Daoy (cell line): ENCODE results near the gene CNTNAP2. TPM values are rescaled to one million over a fixed set of nuclear protein-coding genes. Genes with fewer than 3 reads are reported as not detected.

Experiments
- DNase-seq: peaks from one replicate; pipeline ENCODE4 v3.0.0-alpha.2; 2015; ENCODE audit warnings: low read depth
- total RNA-seq: library from RNA; depleted of rRNA; stranded (reverse); fragments of >200 nt; shearing (Covaris generic); gene quantifications from 2 replicates; pipeline ENCODE4 v1.2.3, GENCODE V29; 2014

The CNTNAP2 gene
- total RNA-seq, 1 experiment from 2014 or later, result 6.4 TPM

GRCh38 chr7:147923841-147924240, 1807.2 kb downstream of the CNTNAP2 start:
- no peak for DNase-seq

DNA sequence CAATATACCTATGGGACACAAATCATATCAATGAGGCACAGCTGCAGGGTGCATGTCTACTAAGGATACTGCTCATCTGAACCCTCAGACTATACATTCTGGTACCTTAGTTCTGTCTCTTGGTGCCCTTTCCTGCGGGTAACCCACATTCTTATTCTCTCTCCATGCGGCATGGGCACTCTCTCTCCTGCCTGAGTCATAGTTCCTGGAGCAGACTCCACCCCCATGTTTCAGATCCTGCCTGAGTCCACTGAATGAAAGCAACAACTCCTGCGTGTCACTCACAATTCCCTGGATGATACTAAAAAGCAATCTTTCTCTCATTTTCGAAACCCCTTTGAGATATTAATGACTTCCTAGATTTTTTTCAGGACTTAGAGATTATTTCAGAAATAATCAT, 1820.8 kb downstream of the CNTNAP2 start:
- DNase-seq, result no peak

- no peak for DNase-seq
These were observed 1824.8 kb downstream of the CNTNAP2 start for GRCh38 chr7:147941381-147941780.

GRCh38 chr7:147944321-147944720, 1827.7 kb downstream of the CNTNAP2 start:
- DNase-seq, result no peak

- DNase-seq, result no peak
These were observed 1836.3 kb downstream of the CNTNAP2 start for GRCh38 chr7:147952918-147953317.

GRCh38 chr7:147968046-147968610, 1851.5 kb downstream of the CNTNAP2 start:
- DNase-seq, result no peak

DNA sequence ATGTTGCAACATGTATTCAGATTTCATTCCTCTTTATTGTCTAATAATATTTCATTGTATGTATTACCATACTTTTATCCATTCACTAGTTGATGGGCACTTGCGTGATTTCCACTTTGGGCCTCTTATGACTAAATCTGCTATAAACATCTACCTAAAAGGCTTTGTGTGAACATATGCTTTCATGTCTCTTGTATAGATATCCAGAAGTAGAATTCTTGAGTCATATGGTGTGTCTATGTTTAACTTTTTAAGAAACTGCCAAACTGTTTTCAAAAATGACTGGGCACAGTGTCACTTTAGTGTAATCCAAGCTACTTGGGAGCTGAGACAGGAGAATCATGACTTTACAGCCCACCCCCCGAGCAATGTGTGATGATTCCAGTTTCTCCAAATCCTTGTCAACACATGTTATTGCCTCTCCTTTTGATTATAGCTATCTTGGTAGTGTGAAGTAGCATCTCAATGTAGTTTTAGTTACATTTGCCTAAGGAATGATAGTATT, 1855.1 kb downstream of the CNTNAP2 start:
- no peak for DNase-seq

GRCh38 chr7:147978201-147978600, 1861.6 kb downstream of the CNTNAP2 start:
- no peak for DNase-seq

GRCh38 chr7:147978651-147979050, 1862.0 kb downstream of the CNTNAP2 start:
- no peak for DNase-seq

- DNase-seq, result no peak
These were observed 1864.5 kb downstream of the CNTNAP2 start for GRCh38 chr7:147980826-147981813.

DNA sequence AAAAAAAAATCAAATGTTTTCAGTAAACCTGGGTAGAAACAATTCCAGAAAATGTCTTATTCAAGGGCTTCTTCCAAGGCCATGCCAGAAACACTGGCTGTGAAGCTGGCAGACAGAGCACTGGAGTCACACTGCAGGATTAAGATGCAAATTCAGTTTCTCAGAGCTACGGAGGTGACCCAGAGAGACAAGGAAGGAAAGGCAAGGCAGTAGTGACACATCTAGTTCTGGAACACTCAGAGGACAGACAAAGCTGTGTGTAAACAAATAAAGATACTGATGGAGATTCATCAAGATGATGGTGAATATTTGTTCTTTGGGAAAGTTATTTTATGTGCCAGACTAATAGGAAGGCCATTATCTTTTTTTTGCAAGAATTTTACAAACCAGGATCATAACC, 1865.7 kb downstream of the CNTNAP2 start:
- DNase-seq, result no peak

DNA sequence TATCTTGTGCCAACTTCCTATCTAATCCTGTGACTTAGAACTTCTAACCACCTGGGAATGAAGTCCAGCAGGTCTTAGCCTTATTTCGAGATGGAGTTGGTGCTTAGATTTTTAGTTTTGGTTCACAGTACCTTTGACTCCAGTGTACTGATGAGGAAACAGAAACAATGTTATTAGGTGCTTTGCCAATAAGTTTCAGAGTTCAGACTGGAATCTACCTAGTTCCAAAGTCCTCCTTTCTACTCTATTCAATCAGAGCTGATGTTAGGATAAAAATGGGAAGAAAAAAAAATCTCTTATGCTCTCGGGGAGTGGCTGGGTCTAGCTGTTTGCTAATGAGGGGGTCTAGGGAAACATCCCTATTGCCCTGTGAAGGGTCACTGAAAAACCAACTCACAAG, 1867.7 kb downstream of the CNTNAP2 start:
- DNase-seq, result no peak

GRCh38 chr7:147990079-147990478, 1873.5 kb downstream of the CNTNAP2 start:
- no peak for DNase-seq

DNA sequence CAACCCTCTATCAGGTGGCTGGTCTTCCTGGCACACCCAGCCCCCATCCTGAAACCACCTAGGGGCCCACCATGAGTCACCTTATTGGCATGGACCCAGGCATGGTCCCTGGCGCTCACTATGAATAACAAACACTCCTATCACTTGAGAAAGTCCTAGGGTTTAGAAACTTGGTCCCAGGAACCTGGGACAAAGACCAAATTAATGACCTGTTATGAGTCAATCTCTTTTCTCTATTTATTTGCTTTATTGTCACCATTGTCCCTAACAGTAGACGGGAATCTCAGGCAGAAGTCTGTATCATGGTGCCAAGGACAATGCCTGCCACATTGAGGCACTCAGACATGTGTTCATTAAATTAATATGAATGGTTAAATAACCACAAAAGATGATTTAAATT, 1874.3 kb downstream of the CNTNAP2 start:
- no peak for DNase-seq

- DNase-seq, result no peak
These were observed 1876.1 kb downstream of the CNTNAP2 start for GRCh38 chr7:147992698-147993097.

- DNase-seq, result no peak
These were observed 1881.0 kb downstream of the CNTNAP2 start for GRCh38 chr7:147997636-147998035.

DNA sequence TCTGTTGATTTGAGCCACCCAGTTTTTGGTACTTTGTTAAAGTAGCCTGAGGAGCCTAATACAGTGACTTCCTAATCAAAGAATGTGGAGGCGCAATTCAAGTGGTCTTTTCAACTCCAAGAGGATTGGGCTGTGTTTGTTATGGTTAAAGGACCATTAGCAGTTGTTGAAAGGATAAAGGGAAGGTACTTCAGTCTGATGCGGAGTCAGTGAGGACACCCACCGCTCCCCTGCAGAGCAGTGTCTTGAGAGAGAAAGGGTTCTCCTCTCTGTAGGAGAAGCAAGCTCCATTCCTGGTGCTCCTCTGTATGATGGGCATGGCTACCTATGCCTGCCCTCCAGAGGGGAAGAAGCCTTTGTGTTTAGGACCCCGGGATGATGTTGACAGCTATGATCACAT, 1883.4 kb downstream of the CNTNAP2 start:
- no peak for DNase-seq

GRCh38 chr7:148011753-148012152, 1895.2 kb downstream of the CNTNAP2 start:
- no peak for DNase-seq

GRCh38 chr7:148014001-148014400, 1897.4 kb downstream of the CNTNAP2 start:
- no peak for DNase-seq

- no peak for DNase-seq
These were observed 1897.9 kb downstream of the CNTNAP2 start for GRCh38 chr7:148014541-148014940.

- DNase-seq, result no peak
These were observed 1900.5 kb downstream of the CNTNAP2 start for GRCh38 chr7:148017126-148017525.

DNA sequence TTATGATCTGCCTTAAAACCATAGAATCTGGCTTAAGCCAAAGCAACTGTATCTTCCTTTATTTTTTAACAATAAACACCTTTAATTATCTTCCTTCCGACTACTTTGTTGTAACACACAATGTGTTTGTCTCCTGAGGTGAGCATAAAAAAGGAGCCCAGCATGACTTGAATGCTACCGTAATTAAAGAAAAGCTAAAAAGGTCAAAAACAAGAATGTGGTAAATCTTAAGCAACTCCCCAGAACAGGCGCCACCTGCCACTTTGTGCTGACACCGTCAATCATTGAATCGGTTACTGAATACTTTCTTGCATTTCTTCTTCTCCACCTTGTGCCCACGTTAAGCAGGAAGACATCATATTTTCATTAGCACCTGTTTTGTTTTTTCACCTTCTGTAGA, 1904.1 kb downstream of the CNTNAP2 start:
- DNase-seq, result no peak

DNA sequence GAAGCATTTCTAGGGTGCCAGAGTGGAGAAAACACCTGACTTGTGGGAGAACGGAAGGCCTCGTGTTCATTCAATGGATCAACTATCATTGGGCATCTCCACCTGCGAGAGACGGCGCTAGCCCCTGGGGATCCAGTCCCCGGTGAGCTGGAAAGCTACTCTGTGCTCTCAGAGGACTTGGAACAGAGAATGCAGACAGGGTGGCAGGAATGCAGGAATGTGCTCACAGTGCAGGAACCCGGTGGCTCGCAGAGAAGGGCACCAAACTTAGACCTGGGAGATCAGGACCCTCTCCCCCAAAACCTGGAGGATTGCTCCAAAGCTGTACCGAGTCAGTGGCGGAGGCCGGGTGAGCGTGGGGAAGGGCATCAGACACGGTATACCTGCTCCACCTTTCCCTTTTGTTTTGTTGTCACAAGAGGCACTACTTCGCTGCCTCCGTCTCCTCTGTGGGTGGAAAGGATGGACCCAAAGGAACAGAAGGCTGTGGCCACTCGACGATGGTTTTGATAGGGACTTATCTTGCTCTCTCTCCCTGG, 1905.0 kb downstream of the CNTNAP2 start:
- no peak for DNase-seq
